Heart right ventricle (tissue), 16 donors: ENCODE results near the gene NCR3LG1. TPM values are rescaled to one million over a fixed set of nuclear protein-coding genes. Genes with fewer than 3 reads are reported as not detected.

Experiments used
- ATAC-seq, 8 donors: fragments of 200-7000 bp; cut with Tn5 transposase; one replicate each; pipeline ENCODE4 v1.9.1; 2020; ENCODE audit warnings: mild to moderate bottlenecking in 8 of 8, moderate library complexity in 8 of 8, moderate number of reproducible peaks in 1 of 8
- DNase-seq, 2 donors: peaks; one replicate each; pipeline ENCODE4 v3.0.0-alpha.2; 2020
- H3K27ac ChIP-seq, 10 donors: fragments of 200-600 bp; sonication (generic) in 2 of 10; one replicate each; pipeline versions ENCODE4 v1.5.0 to v1.8.0; 2020 to 2022; ENCODE audit warnings: mild to moderate bottlenecking in 3 of 10
- H3K27me3 ChIP-seq, 7 donors: fragments of 200-600 bp; one replicate each; pipeline ENCODE4 v1.8.0; 2021 to 2022; ENCODE audit warnings: mild to moderate bottlenecking in 2 of 7
- H3K36me3 ChIP-seq, 9 donors: fragments of 200-600 bp; sonication (generic) in 1 of 9; one replicate each; pipeline versions ENCODE4 v1.5.0 to v1.8.0; 2020 to 2022; ENCODE audit warnings: mild to moderate bottlenecking in 2 of 9
- H3K4me1 ChIP-seq, 9 donors: fragments of 200-600 bp; sonication (generic) in 1 of 9; one replicate each; pipeline versions ENCODE4 v1.5.0 to v1.8.0; 2020 to 2022; ENCODE audit warnings: mild to moderate bottlenecking in 4 of 9
- H3K4me3 ChIP-seq, 10 donors: fragments of 200-600 bp; sonication (generic) in 2 of 10; one replicate each; pipeline versions ENCODE4 v1.5.0 to v1.8.0; 2020 to 2022; ENCODE audit warnings: mild to moderate bottlenecking in 7 of 10, moderate library complexity in 2 of 10
- H3K9me3 ChIP-seq, 11 donors: fragments of 200-600 bp in 10 of 11; sonication (generic) in 2 of 11; one replicate each; pipeline versions ENCODE4 v1.5.0 to v1.8.0; 2013 to 2022; ENCODE audit warnings: mild to moderate bottlenecking in 2 of 11, control low read depth in 1 of 11, moderate library complexity in 1 of 11
- CTCF ChIP-seq, 9 donors: fragments of 200-600 bp; sonication (generic) in 2 of 9; IDR thresholded peaks; one replicate each; pipeline versions ENCODE4 v1.5.0 to v1.8.0; 2021 to 2022; ENCODE audit warnings: antibody characterized with exemption in 9 of 9, mild to moderate bottlenecking in 5 of 9, moderate library complexity in 1 of 9
- WGBS, 2 donors: extraction: QIAGEN DNeasy Blood & Tissue Kit; methylation state at CpG; one replicate each; pipeline ENCODE4 v1.1.7; 2013; ENCODE audit warnings: inconsistent platforms in 1 of 2; 5-methylcytosine and 5-hydroxymethylcytosine counted together
- intact Hi-C, 10 donors: fragments of 100-400 bp; cut with DNase I; formaldehyde crosslinking; loops; one replicate each; pipeline versions ENCODE4 v1.11.1 to v1.14.2; 2022
- polyA plus RNA-seq, 2 donors: library from polyadenylated mRNA; stranded (reverse); fragments of 200-250 nt; gene quantifications; one replicate each; pipeline ENCODE4 v1.2.3, GENCODE V29; 2013
- total RNA-seq, 10 donors: library from RNA; stranded (reverse); fragmentation: NEBNext Ultra II Directional in 3 of 10; extraction: Animal tissue kit (Norgen Biotek cat#: 25700) in 3 of 10; gene quantifications; one replicate each; pipeline versions ENCODE4 v1.2.1 to v1.2.4, GENCODE V29; 2021 to 2023
- donor health status: Arrhythmogenic right ventricular cardiomyopathy.
- donor health status: ischemic (EF 13 %, LVEDD 7.1; RV severe dilation, severe dysfunction).
- donor health status: healthy with polysubstance abuse.
- donor health status: DM: no; HTN: yes; CAD: no.
- donor health status: DM: no; HTN: no; CAD: no.
- donor health status: ischemic (EF 25% LVEDD 6.9; RV normal size, moderate dysfunction).
- donor health status: ischemic (EF 25% LVEDD 5.7; RV mildly dilated, moderate dysfunction).
- donor health status: healthy.
- donor health status: DM: yes; HTN: yes; CAD: no.
- donor health status: Ischemic cardiomyopathy.
- donor health status: ischemic (EF 35%, LVEDD 5.7; RV mildly dilated, moderate dysfunction).
- donor health status: nonischemic (EF 11% LVEDD 7.7; RV severe dilation, severe dysfunction).
- donor health status: DM: yes; HTN: yes; CAD: no.
- donor health status: PGD.
- donor health status: ischemic (EF 29% LVEDD 5.4; RV normal size, mild dysfunction).
- donor health status: nonischemic (EF 23%, LVEDD 6.1; RV moderate dilation, normal function).

NCR3LG1 gene
- total and polyA plus RNA-seq, 12 donors: 0.07 to 2.1 (median 1.1) TPM

- H3K36me3 ChIP-seq: peaks cover 0 to 100% (median 20%) of the 10 kb centered on the region in 9 donors
Observed at GRCh38 chr11:17314904-17315426, 36.6 kb upstream of the NCR3LG1 start.

GRCh38 chr11:17328871-17329494 is 22.6 kb upstream of the NCR3LG1 start:
- H3K27me3 ChIP-seq: no peaks in the 10 kb centered on the region
- H3K36me3 ChIP-seq: peaks cover 0 to 94% (median 16%) of the 10 kb centered on the region in 9 donors
- H3K9me3 ChIP-seq: no peaks in the 10 kb centered on the region
- H3K27ac ChIP-seq: no peak overlapping the region
- no peak for TF ChIP-seq CTCF (IDR thresholded peaks at IDR 0.05)
- peaks cover 0 to 7% (median 4%) of the 10 kb centered on the region in 9 donors for H3K4me1 ChIP-seq
- WGBS, 2 donors: 80 to 88% methylated on average over 5 of the region's 5 CpGs
- ATAC-seq: peak in 4 of 8 donors; percentile 38 to 78 (median 62)
- no peak overlapping the region for H3K4me3 ChIP-seq
- DNase-seq: no peak
- intact Hi-C loops: no loop called here

More at GRCh38 chr11:17314904-17315426, 36.6 kb upstream of the NCR3LG1 start:
- Histone ChIP-seq H3K4me3 (no peak overlapping the region), H3K9me3 (peaks cover 0 to 4% (median 0%) of the 10 kb centered on the region in 11 donors), H3K27me3 (no peaks in the 10 kb centered on the region), H3K27ac (no peak overlapping the region), H3K4me1 (no peaks in the 10 kb centered on the region)
- no peak for DNase-seq
- intact Hi-C loops: no loop called here
- TF ChIP-seq CTCF (IDR thresholded peaks at IDR 0.05): no peak
- 91 to 98% methylated on average over 1 of the region's 1 CpG for WGBS, 2 donors
- ATAC-seq: no peak

- Histone ChIP-seq H3K27ac (no peak overlapping the region), H3K4me3 (no peak overlapping the region), H3K9me3 (no peaks in the 10 kb centered on the region), H3K4me1 (peaks cover 0 to 9% (median 6%) of the 10 kb centered on the region in 9 donors), H3K36me3 (peaks cover 0 to 84% (median 16%) of the 10 kb centered on the region in 9 donors), H3K27me3 (no peaks in the 10 kb centered on the region)
- ATAC-seq (no peak), DNase-seq (no peak)
- WGBS, 2 donors: 79 to 91% methylated on average over 2 of the region's 2 CpGs
- intact Hi-C loops: no loop called here
- no peak for TF ChIP-seq CTCF (IDR thresholded peaks at IDR 0.05)
Observed at GRCh38 chr11:17331669-17332068, 19.9 kb upstream of the NCR3LG1 start.

GRCh38 chr11:17333799-17334586 is 17.6 kb upstream of the NCR3LG1 start:
- DNase-seq (peak; percentile 21 to 23), ATAC-seq (peak in 5 of 8 donors; percentile 30 to 89 (median 86))
- peaks cover 0 to 9% (median 5%) of the 10 kb centered on the region in 9 donors for H3K4me1 ChIP-seq
- no peak overlapping the region for H3K4me3 ChIP-seq
- 64 to 66% methylated on average over 4 of the region's 4 CpGs for WGBS, 2 donors
- TF ChIP-seq CTCF (IDR thresholded peaks at IDR 0.05): no peak
- H3K9me3 ChIP-seq: no peaks in the 10 kb centered on the region
- peaks cover 0 to 71% (median 16%) of the 10 kb centered on the region in 9 donors for H3K36me3 ChIP-seq
- peak overlapping the region in 1 of 10 donors; percentile 25 for H3K27ac ChIP-seq
- intact Hi-C loops: no loop called here
- no peaks in the 10 kb centered on the region for H3K27me3 ChIP-seq
